ENCODE data around the gene GTF2H2. TPM values are rescaled to one million over a fixed set of nuclear protein-coding genes. Genes with fewer than 3 reads are reported as not detected.
"Not testable (repeated sequence)": the region's sequence is repeated elsewhere in the genome, so short reads cannot be mapped to it uniquely, and the experiment has no call there.

GTF2H2 gene
- total RNA-seq, 4 donors from 2014 or later = 21.6 to 55.5 (median 44.2) TPM

DNA sequence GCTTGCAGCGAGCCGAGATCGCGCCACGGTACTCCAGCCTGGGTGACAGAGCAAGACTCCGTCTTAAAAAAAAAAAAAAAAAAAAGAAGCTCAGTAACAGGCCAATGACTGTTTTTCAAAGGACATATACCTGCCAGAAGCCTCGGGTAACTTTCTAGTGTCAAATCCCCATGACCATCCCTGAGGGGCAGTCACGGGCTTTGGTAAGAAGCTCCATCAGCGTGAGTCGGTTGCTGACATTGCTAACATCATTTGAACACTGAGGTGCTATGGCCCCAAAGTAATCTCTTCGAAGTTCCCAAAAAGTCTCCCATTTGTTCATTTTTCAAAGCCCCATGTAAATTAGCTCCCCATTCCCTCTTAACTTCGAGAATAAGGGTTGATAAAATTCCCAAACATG is 53.9 kb downstream of the GTF2H2 start:
- intact Hi-C loops (cut with DNase I) = no loop called here
- H3K4me3 ChIP-seq (replicated peaks in 1 of 3) = no peak overlapping the region
- DNase-seq = no peak
- no peak overlapping the region for H3K27ac ChIP-seq
- no peaks in the 10 kb centered on the region for H3K9me3 ChIP-seq
- H3K27me3 ChIP-seq = no peaks in the 10 kb centered on the region
- no peaks in the 10 kb centered on the region for H3K4me1 ChIP-seq
- WGBS, 2 donors = 90 to 91% methylated on average over 12 of the region's 12 CpGs
- TF ChIP-seq, protein P1, sequence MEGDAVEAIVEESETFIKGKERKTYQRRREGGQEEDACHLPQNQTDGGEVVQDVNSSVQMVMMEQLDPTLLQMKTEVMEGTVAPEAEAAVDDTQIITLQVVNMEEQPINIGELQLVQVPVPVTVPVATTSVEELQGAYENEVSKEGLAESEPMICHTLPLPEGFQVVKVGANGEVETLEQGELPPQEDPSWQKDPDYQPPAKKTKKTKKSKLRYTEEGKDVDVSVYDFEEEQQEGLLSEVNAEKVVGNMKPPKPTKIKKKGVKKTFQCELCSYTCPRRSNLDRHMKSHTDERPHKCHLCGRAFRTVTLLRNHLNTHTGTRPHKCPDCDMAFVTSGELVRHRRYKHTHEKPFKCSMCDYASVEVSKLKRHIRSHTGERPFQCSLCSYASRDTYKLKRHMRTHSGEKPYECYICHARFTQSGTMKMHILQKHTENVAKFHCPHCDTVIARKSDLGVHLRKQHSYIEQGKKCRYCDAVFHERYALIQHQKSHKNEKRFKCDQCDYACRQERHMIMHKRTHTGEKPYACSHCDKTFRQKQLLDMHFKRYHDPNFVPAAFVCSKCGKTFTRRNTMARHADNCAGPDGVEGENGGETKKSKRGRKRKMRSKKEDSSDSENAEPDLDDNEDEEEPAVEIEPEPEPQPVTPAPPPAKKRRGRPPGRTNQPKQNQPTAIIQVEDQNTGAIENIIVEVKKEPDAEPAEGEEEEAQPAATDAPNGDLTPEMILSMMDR (IDR thresholded peaks at IDR 0.05) = no peak
- TF ChIP-seq POLR2A (IDR thresholded peaks at IDR 0.05) = no peak
- H3K36me3 ChIP-seq = no peaks in the 10 kb centered on the region

DNA sequence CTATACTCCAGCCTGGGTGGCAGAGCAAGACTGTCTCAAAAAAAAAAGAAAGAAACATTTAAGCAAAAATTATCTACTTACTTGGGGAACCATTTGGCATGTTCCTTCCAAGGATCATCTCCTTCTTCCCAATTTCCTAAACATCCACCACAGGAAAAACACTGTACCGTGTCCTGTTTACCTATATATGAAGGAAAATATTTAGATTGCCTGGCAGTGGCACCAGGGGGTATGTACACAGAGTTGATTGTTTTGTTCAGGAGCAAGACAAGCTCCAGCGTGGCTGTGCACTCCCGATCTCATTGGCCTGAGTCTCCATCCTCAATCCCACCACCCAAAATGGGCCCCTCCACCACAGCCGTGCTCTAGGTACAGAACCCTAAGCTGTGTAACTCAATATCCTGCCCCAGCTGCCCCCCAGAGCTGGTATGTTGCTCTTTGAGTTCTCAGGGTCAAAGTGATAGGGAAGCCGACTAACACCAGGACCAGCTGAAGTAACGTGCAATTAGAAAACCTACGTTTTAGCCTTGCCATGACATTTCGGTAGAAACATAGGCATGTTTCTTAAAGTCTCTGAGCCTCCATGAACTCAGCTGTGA is 56.2 kb downstream of the GTF2H2 start:
- TF ChIP-seq, protein P1 (IDR thresholded peaks at IDR 0.05) = no peak
- intact Hi-C loops (cut with DNase I) = no loop called here
- no peak for DNase-seq
- Histone ChIP-seq H3K4me3 (replicated peaks in 1 of 3) (no peak overlapping the region), H3K36me3 (no peaks in the 10 kb centered on the region), H3K27ac (no peak overlapping the region), H3K9me3 (no peaks in the 10 kb centered on the region), H3K4me1 (no peaks in the 10 kb centered on the region), H3K27me3 (no peaks in the 10 kb centered on the region)
- WGBS, 2 donors = 86% methylated on average over 8 of the region's 8 CpGs

DNA sequence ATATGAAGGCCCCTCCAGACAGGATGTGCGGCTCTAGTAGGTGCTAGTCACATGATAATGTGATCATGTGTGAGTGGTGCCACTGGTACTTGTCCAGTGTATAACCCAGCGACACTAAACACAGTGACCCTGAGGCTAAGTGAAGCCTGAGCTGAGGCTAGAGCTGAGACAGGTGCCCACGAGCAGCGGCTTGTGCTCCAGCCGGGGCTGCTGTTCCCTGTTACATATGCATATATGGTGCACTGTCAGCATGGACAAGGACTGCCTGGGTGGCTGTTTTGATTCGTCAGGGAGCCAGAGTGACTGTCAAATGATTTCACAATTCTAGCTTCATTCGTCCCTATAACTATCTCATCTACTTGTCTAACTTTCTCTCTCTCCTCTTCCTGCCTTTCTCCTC is 60.5 kb downstream of the GTF2H2 start:
- 71% methylated on average over 3 of the region's 7 CpGs; no CpG with 5 or more reads in 1 of the 2 donors for WGBS, 2 donors
- intact Hi-C loops (cut with DNase I) = not testable (repeated sequence)

More for the DNA sequence above, 60.5 kb downstream of the GTF2H2 start:
- not testable (repeated sequence) for H3K27ac ChIP-seq; H3K4me1 ChIP-seq; H3K36me3 ChIP-seq; DNase-seq; H3K9me3 ChIP-seq; H3K4me3 ChIP-seq (replicated peaks in 1 of 3); H3K27me3 ChIP-seq

Other genes with a start within 250 kb of the GTF2H2 start
- 10 to 100 TPM in 3 of 4 donors, 1 to 10 TPM in 1; 5.6 to 25.6 (median 14.5) TPM for gene SERF1A, start 167.0 kb downstream of the GTF2H2 start, total RNA-seq
- gene SMN1, start 142.6 kb downstream of the GTF2H2 start, total RNA-seq = 10 to 100 TPM; 22.4 to 41.3 (median 34.3) TPM
- gene NAIP, start 42.3 kb downstream of the GTF2H2 start, total RNA-seq = 100 to 1,000 TPM in 1 of 4 donors, 10 to 100 TPM in 3; 37.6 to 122 (median 53.2) TPM

Data from thyroid gland (tissue), 4 donors.